ENCODE measurements around the gene NHLRC4. TPM values are rescaled to one million over a fixed set of nuclear protein-coding genes. Genes with fewer than 3 reads are reported as not detected.

NHLRC4 gene
- total and polyA plus RNA-seq, 2 of the 4 experiments (the other 2 are of a cell fraction): 0.72 to 0.84 TPM

- H3K9me1 ChIP-seq (ENCODE audit: insufficient read depth, low read length): peaks cover 6% of the 10 kb centered on the region; the same call in 1 of the 2 replicates
- dilution Hi-C loops (cut with HindIII; ENCODE audit: low sequenced_read_pairs, unreplicated experiment): no loop called here
Observed at GRCh38 chr16:518858-519257, 47.9 kb upstream of the NHLRC4 start.

More at GRCh38 chr16:518858-519257, 47.9 kb upstream of the NHLRC4 start:
- Histone ChIP-seq H4K20me1 (ENCODE audit: insufficient read depth, low read length) (peaks cover 9% of the 10 kb centered on the region; the same call in 1 of the 2 replicates), H2AK9ac (replicated peaks; ENCODE audit: low read depth, low read length, poor library complexity) (peak overlapping the region; percentile 1), H2BK20ac (ENCODE audit: low read depth, low read length) (no peak overlapping the region), H2BK120ac (ENCODE audit: low read depth, low read length) (no peak overlapping the region), H4K91ac (ENCODE audit: insufficient read depth, low read depth, low read length) (no peak overlapping the region), H3K18ac (ENCODE audit: low read depth, low read length) (no peak overlapping the region), H3K4me1 (ENCODE audit: control insufficient read depth, insufficient read depth, low read length) (no peaks in the 10 kb centered on the region), H2BK5ac (ENCODE audit: low read depth, low read length, poor library complexity, severe bottlenecking) (no peak overlapping the region), H4K8ac (ENCODE audit: low read depth in 2 of 2, low read length in 2 of 2) (no peak overlapping the region), H3K14ac (replicated peaks; ENCODE audit: low read depth, low read length) (no peak overlapping the region), H3K4ac (ENCODE audit: low read depth, low read length) (no peak overlapping the region), H3K9me3 (ENCODE audit: control insufficient read depth, insufficient read depth, low read length) (no peaks in the 10 kb centered on the region), H2AK5ac (ENCODE audit: low read depth, low read length) (no peak overlapping the region), H3K27ac (ENCODE audit: insufficient read depth, low read length) (no peak overlapping the region), H3K23ac (ENCODE audit: low read depth, low read length) (no peak overlapping the region), H3K9ac (ENCODE audit: low read depth, low read length) (no peak overlapping the region), H3K27me3 (ENCODE audit: control insufficient read depth, insufficient read depth, low read length) (no peaks in the 10 kb centered on the region), H3K36me3 (ENCODE audit: control insufficient read depth, insufficient read depth, low read length) (peaks cover 42% of the 10 kb centered on the region), H2BK15ac (ENCODE audit: low read depth, low read length) (no peak overlapping the region), H2AFZ (replicated peaks; ENCODE audit: low read length, poor library complexity) (no peak overlapping the region), H4K5ac (ENCODE audit: low read depth, low read length) (no peak overlapping the region), H3K56ac (ENCODE audit: extremely low read depth, insufficient read depth, low read length) (no peak overlapping the region), H3K79me1 (ENCODE audit: low read depth in 1 of 2, low read length in 2 of 2) (peaks cover 0 to 20% of the 10 kb centered on the region in 2 experiments; a peak in 2 of 4 replicates), H3K4me2 (ENCODE audit: low read depth, low read length) (no peak overlapping the region), H3K4me3 (ENCODE audit: insufficient read depth, low read depth, low read length) (no peak overlapping the region)
- DNase-seq (no peak), ATAC-seq (ENCODE audit: low read depth) (no peak)
- TF ChIP-seq MAFK (IDR thresholded peaks at IDR 0.05; ENCODE audit: low read depth, low read length) (no peak), RCOR1 (IDR thresholded peaks at IDR 0.05; ENCODE audit: insufficient replicate concordance, low read length) (no peak), RAD21 (IDR thresholded peaks at IDR 0.05; ENCODE audit: low read length) (no peak), FOS (IDR thresholded peaks at IDR 0.05; ENCODE audit: low read depth, low read length) (no peak), SMC3 (IDR thresholded peaks at IDR 0.05; ENCODE audit: low read depth, low read length) (no peak), POLR2A (IDR thresholded peaks at IDR 0.05; ENCODE audit: low read depth, low read length) (no peak), CTCF (conservative IDR thresholded peaks at IDR 0.05; ENCODE audit: low read depth, low read length) (no peak), CHD1 (IDR thresholded peaks at IDR 0.05; ENCODE audit: low read depth, low read length) (no peak), RFX5 (IDR thresholded peaks at IDR 0.05; ENCODE audit: low read depth, low read length) (no peak), NFE2L2 (IDR thresholded peaks at IDR 0.05; ENCODE audit: low read depth, low read length) (no peak), CEBPB (IDR thresholded peaks at IDR 0.05; ENCODE audit: low read depth, low read length) (no peak)
- TF ChIP-seq, protein P1, sequence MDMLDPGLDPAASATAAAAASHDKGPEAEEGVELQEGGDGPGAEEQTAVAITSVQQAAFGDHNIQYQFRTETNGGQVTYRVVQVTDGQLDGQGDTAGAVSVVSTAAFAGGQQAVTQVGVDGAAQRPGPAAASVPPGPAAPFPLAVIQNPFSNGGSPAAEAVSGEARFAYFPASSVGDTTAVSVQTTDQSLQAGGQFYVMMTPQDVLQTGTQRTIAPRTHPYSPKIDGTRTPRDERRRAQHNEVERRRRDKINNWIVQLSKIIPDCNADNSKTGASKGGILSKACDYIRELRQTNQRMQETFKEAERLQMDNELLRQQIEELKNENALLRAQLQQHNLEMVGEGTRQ (IDR thresholded peaks at IDR 0.05; ENCODE audit: low read depth, low read length): no peak
- intact Hi-C loops (cut with micrococcal nuclease): no loop called here
- no TSS peak for BruUV-seq (replicated peaks)
- CTCF ChIA-PET: no interaction called here
- POLR2A ChIA-PET (ENCODE audit: unreplicated experiment): no interaction called here
- in situ Hi-C loops (cut with MboI; ENCODE audit: low sequenced_read_pairs): no loop called here
- WGBS, 2 experiments (ENCODE audit: extremely low coverage in 2 of 2, insufficient read length in 1 of 2): 97% methylated on average over 7 of the region's 9 CpGs; no CpG with 5 or more reads in 1 of the 2 experiments
